ENCODE results near the gene OOSP2.

- TF ChIP-seq CTCF (conservative IDR thresholded peaks at IDR 0.05; ENCODE audit: low read length) = no peak
- no peak for TF ChIP-seq EZH2phosphoT487 (IDR thresholded peaks at IDR 0.05; ENCODE audit: borderline replicate concordance)
Measured at GRCh38 chr11:60064111-60064510, 23.9 kb downstream of the OOSP2 start.
